HCT116 (cell line): ENCODE results near the gene TMEM9B.

Source experiments
- EZH2phosphoT487 ChIP-seq: fragments of 200-600 bp; IDR thresholded peaks from 2 replicates; pipeline ENCODE4 v1.6.1; 2018; ENCODE audit warnings: antibody characterized with exemption, borderline replicate concordance
- MAX ChIP-seq: IDR thresholded peaks from 2 replicates; pipeline ENCODE4 v1.6.1; 2012
- POLR2A ChIP-seq: IDR thresholded peaks from 2 replicates; pipeline ENCODE4 v1.7.0; 2011; ENCODE audit warnings: borderline replicate concordance; ENCODE audit not compliant: insufficient read depth, insufficient read length; ENCODE audit errors: extremely low read depth
- REST ChIP-seq: IDR thresholded peaks from 2 replicates; pipeline ENCODE4 v1.6.1; 2012; ENCODE audit warnings: low read depth

- no peak for TF ChIP-seq EZH2phosphoT487
- TF ChIP-seq MAX, result no peak
- TF ChIP-seq REST, result no peak
- no peak for TF ChIP-seq POLR2A
Measured at GRCh38 chr11:8917157-8917825, 47.0 kb downstream of the TMEM9B start.
